Colonic mucosa (tissue), 4 donors: ENCODE results near the gene TGFBR2. TPM values are rescaled to one million over a fixed set of nuclear protein-coding genes. Genes with fewer than 3 reads are reported as not detected.

Experiments
- DNase-seq: peaks from one replicate; pipeline ENCODE4 v3.0.0-alpha.2; 2020
- H3K27ac ChIP-seq: fragments of 200-600 bp; one replicate; pipeline ENCODE4 v1.8.0; 2021
- H3K27me3 ChIP-seq: fragments of 200-600 bp; one replicate; pipeline ENCODE4 v1.8.0; 2021
- H3K36me3 ChIP-seq: fragments of 200-600 bp; one replicate; pipeline ENCODE4 v1.8.0; 2021
- H3K4me1 ChIP-seq: fragments of 200-600 bp; one replicate; pipeline ENCODE4 v1.8.0; 2021; ENCODE audit warnings: mild to moderate bottlenecking
- H3K4me3 ChIP-seq: fragments of 200-600 bp; one replicate; pipeline ENCODE4 v1.8.0; 2021
- H3K9ac ChIP-seq, 2 donors: one replicate each; pipeline ENCODE4 v1.7.0; 2013; ENCODE audit warnings: control low read depth in 2 of 2, low read depth in 2 of 2, low read length in 2 of 2
- H3K9me3 ChIP-seq: fragments of 200-600 bp; one replicate; pipeline ENCODE4 v1.8.0; 2021
- CTCF ChIP-seq: fragments of 200-600 bp; IDR thresholded peaks from one replicate; pipeline ENCODE4 v1.8.0; 2022; ENCODE audit warnings: antibody characterized with exemption, mild to moderate bottlenecking
- intact Hi-C: fragments of 100-400 bp; cut with DNase I; formaldehyde crosslinking; loops from one replicate; pipeline ENCODE4 v1.14.1; 2022
- total RNA-seq, 2 donors: library from RNA; stranded (reverse); fragmentation: NEBNext Ultra II Directional in 1 of 2; extraction: Animal tissue kit (Norgen Biotek cat#: 25700) in 1 of 2; gene quantifications; one replicate each; pipeline ENCODE4 v1.2.1, GENCODE V29; 2021
- donor health status: healthy.
- donor health status: DM: no; HTN: no; CAD: no.
- donor health status: DM: no; HTN: no; CAD: no.

Gene TGFBR2
- total RNA-seq, 2 donors from 2014 or later: 32.4 to 53.5 TPM

- Histone ChIP-seq H3K9me3 (no peaks in the 10 kb centered on the region), H3K36me3 (no peaks in the 10 kb centered on the region), H3K27me3 (no peaks in the 10 kb centered on the region), H3K9ac (no peak overlapping the region), H3K27ac (no peak overlapping the region), H3K4me1 (no peaks in the 10 kb centered on the region), H3K4me3 (no peak overlapping the region)
- no peak for TF ChIP-seq CTCF
- intact Hi-C loops: no loop called here
- no peak for DNase-seq
These were observed 69.4 kb downstream of the TGFBR2 start for GRCh38 chr3:30675774-30676173.

- Histone ChIP-seq H3K9me3 (no peaks in the 10 kb centered on the region), H3K36me3 (no peaks in the 10 kb centered on the region), H3K4me3 (no peak overlapping the region), H3K27me3 (no peaks in the 10 kb centered on the region), H3K27ac (no peak overlapping the region), H3K4me1 (no peaks in the 10 kb centered on the region), H3K9ac (no peak overlapping the region)
- no peak for DNase-seq
- TF ChIP-seq CTCF: no peak
- intact Hi-C loops: no loop called here
These were observed 70.3 kb downstream of the TGFBR2 start for GRCh38 chr3:30676424-30677346.

- Histone ChIP-seq H3K36me3 (no peaks in the 10 kb centered on the region), H3K27me3 (no peaks in the 10 kb centered on the region), H3K4me3 (no peak overlapping the region), H3K9ac (no peak overlapping the region), H3K9me3 (no peaks in the 10 kb centered on the region), H3K27ac (no peak overlapping the region), H3K4me1 (no peaks in the 10 kb centered on the region)
- no peak for DNase-seq
- intact Hi-C loops: no loop called here
- no peak for TF ChIP-seq CTCF
These were observed 70.9 kb downstream of the TGFBR2 start for GRCh38 chr3:30677347-30677685.

GRCh38 chr3:30679045-30679444, 72.6 kb downstream of the TGFBR2 start:
- TF ChIP-seq CTCF: no peak

GRCh38 chr3:30680789-30681648, 74.6 kb downstream of the TGFBR2 start:
- no peaks in the 10 kb centered on the region for H3K4me1 ChIP-seq
- no peaks in the 10 kb centered on the region for H3K27me3 ChIP-seq
- TF ChIP-seq CTCF: no peak
- H3K36me3 ChIP-seq: no peaks in the 10 kb centered on the region
- intact Hi-C loops: no loop called here
- H3K4me3 ChIP-seq: no peak overlapping the region
- peak overlapping the region; percentile 52 for H3K27ac ChIP-seq
- peak; percentile 29 for DNase-seq
- peak overlapping the region in 1 of 2 donors; percentile 21 for H3K9ac ChIP-seq
- no peaks in the 10 kb centered on the region for H3K9me3 ChIP-seq

More at GRCh38 chr3:30679045-30679444, 72.6 kb downstream of the TGFBR2 start:
- Histone ChIP-seq H3K9ac (no peak overlapping the region), H3K36me3 (no peaks in the 10 kb centered on the region), H3K27ac (no peak overlapping the region), H3K4me1 (no peaks in the 10 kb centered on the region), H3K27me3 (no peaks in the 10 kb centered on the region), H3K9me3 (no peaks in the 10 kb centered on the region), H3K4me3 (no peak overlapping the region)
- intact Hi-C loops: no loop called here
- no peak for DNase-seq
